ENCODE data around the gene OR2B6.

- no peak for TF ChIP-seq CTCF (conservative IDR thresholded peaks at IDR 0.05; ENCODE audit: low read length)
- no peak for TF ChIP-seq EZH2phosphoT487 (IDR thresholded peaks at IDR 0.05; ENCODE audit: borderline replicate concordance)
Observed at GRCh38 chr6:27994616-27995015, 37.6 kb downstream of the OR2B6 start.
